PFSK-1 (cell line): ENCODE results near the gene DNM3.

ENCODE experiments used
- FOXP2 ChIP-seq: optimal IDR thresholded peaks from 2 replicates; pipeline ENCODE3; 2011; ENCODE audit warnings: borderline replicate concordance, control low read depth, inconsistent platforms; ENCODE audit not compliant: insufficient read depth; ENCODE audit errors: extremely low read length, extremely low read depth
- POLR2AphosphoS5 ChIP-seq: IDR thresholded peaks from 2 replicates; pipeline ENCODE4 v1.6.1; 2012; ENCODE audit warnings: low read depth, mild to moderate bottlenecking, control low read depth, low read length, moderate library complexity
- SIN3A ChIP-seq: IDR thresholded peaks from 2 replicates; pipeline ENCODE4 v1.6.1; 2012; ENCODE audit warnings: mild to moderate bottlenecking, low read length, moderate library complexity, borderline replicate concordance; ENCODE audit not compliant: insufficient read depth
- TAF1 ChIP-seq: IDR thresholded peaks from 2 replicates; pipeline ENCODE4 v1.6.1; 2012; ENCODE audit warnings: low read length, control low read depth, borderline replicate concordance; ENCODE audit not compliant: insufficient read depth
- TF ChIP-seq, protein P1 (sequence below), 2 experiments: IDR thresholded peaks; 2 replicates each; pipeline versions ENCODE4 v1.6.1 to v1.8.0; 2011 to 2012; ENCODE audit warnings: low read depth in 2 of 2, low read length in 2 of 2, control low read depth in 1 of 2, inconsistent platforms in 1 of 2, mild to moderate bottlenecking in 1 of 2, moderate library complexity in 1 of 2; ENCODE audit not compliant: insufficient read depth in 1 of 2

Gene DNM3

DNA sequence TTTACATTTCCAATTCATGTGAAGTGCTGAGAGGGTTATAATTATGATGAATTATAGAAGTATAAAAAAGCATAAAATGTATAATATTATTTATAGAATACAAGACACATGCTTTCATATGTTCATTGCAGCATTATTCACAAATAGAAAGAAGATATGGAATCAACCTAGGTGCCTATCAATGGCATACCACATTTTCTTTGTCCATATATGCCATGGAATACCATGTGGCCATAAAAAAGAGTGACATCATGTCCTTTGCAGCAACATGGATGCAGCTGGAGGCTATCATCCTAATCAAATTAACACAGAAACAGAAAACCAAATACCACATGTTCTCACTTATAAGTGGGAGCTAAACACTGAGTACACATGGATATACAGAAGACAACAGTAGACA is 494.1 kb downstream of the DNM3 start:
- TF ChIP-seq, protein P1, sequence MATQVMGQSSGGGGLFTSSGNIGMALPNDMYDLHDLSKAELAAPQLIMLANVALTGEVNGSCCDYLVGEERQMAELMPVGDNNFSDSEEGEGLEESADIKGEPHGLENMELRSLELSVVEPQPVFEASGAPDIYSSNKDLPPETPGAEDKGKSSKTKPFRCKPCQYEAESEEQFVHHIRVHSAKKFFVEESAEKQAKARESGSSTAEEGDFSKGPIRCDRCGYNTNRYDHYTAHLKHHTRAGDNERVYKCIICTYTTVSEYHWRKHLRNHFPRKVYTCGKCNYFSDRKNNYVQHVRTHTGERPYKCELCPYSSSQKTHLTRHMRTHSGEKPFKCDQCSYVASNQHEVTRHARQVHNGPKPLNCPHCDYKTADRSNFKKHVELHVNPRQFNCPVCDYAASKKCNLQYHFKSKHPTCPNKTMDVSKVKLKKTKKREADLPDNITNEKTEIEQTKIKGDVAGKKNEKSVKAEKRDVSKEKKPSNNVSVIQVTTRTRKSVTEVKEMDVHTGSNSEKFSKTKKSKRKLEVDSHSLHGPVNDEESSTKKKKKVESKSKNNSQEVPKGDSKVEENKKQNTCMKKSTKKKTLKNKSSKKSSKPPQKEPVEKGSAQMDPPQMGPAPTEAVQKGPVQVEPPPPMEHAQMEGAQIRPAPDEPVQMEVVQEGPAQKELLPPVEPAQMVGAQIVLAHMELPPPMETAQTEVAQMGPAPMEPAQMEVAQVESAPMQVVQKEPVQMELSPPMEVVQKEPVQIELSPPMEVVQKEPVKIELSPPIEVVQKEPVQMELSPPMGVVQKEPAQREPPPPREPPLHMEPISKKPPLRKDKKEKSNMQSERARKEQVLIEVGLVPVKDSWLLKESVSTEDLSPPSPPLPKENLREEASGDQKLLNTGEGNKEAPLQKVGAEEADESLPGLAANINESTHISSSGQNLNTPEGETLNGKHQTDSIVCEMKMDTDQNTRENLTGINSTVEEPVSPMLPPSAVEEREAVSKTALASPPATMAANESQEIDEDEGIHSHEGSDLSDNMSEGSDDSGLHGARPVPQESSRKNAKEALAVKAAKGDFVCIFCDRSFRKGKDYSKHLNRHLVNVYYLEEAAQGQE (IDR thresholded peaks at IDR 0.05; ENCODE audit: insufficient read depth in 1 of 2, low read depth in 2 of 2, low read length in 2 of 2), result no peak
- TF ChIP-seq POLR2AphosphoS5 (no peak), SIN3A (no peak), FOXP2 (no peak), TAF1 (no peak)

DNA sequence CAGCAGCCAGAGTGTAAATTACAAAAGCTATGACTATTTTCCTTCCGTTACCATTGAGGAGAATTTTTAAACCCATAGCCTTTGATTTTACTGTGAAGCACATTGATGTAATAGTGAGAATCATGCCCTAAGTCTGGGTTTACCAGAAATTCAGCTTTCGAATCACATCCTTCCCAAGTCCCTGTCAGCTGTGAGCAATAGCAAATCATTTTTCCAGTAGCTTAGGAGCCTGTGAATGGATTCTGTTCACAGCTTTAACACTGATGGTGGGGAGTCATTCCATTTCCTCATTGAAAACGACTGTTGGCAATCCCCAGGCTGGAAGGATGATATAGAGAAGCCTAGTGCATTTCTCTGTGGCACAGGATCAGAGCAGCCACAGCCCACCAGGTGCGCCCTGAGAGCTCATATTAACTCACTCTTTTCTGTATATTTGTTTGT is 497.0 kb downstream of the DNM3 start:
- TF ChIP-seq FOXP2 (no peak), SIN3A (no peak), TAF1 (no peak), POLR2AphosphoS5 (no peak)
- TF ChIP-seq, protein P1 (IDR thresholded peaks at IDR 0.05; ENCODE audit: insufficient read depth in 1 of 2, low read depth in 2 of 2, low read length in 2 of 2), result no peak

DNA sequence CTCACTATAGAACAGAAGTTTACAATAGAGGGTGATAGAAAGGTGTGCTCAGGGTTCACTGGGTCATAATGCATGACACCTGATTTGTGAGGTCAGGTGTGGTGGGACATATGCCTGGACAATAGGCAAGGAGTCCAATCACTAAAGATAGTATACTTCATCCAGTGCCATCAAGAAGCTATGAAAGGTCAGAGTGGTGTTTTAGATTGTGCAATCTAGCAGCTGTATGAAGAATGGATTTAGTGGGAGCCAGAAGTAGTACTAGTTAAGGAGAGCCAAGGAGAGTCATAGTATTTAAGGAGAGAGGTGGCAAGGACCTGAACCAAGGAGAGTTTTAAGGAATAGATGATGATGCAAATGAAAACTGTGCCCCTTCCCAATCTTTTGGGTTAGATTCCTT is 498.5 kb downstream of the DNM3 start:
- TF ChIP-seq SIN3A (no peak), POLR2AphosphoS5 (no peak), TAF1 (no peak), FOXP2 (no peak)
- TF ChIP-seq, protein P1 (IDR thresholded peaks at IDR 0.05; ENCODE audit: insufficient read depth in 1 of 2, low read depth in 2 of 2, low read length in 2 of 2), result no peak

DNA sequence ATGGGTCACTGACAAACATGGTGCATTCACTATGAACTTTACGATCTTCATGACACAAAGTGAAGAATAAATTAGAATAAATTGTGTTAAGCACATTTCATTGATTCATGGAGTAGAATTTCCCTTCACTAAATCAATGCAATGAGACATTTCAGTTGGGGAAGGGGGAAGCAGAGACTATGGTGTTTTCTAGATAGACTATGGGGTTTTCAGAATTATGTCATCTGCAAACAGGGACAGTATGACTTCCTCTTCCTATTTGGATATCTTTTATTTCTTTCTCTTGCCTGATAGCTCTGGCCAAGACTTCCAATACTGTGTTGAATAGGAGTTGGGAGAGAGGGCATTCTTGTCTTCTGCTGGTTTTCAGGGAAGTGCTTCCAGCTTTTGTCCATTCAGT is 499.2 kb downstream of the DNM3 start:
- TF ChIP-seq, protein P1 (IDR thresholded peaks at IDR 0.05; ENCODE audit: insufficient read depth in 1 of 2, low read depth in 2 of 2, low read length in 2 of 2), result no peak
- no peak for TF ChIP-seq FOXP2
- TF ChIP-seq TAF1, result no peak
- no peak for TF ChIP-seq POLR2AphosphoS5
- TF ChIP-seq SIN3A, result no peak

DNA sequence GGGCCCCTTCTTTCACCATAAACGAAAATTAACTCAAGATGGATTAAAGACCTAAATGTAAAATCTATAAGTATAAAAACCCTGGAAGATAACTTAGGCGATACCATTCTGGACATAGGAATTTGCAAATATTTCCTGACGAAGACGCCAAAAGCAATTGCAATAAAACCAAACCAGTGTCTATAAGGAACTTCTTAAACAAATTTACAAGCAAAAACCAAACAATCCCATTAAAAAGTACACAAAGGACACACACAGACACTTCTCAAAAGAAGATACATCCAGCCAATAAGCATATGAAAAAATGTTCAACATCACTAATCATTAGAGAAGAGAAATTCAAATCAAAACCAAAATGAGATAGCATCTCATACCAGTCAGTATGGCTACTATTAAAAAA is 500.4 kb downstream of the DNM3 start:
- TF ChIP-seq, protein P1 (IDR thresholded peaks at IDR 0.05; ENCODE audit: insufficient read depth in 1 of 2, low read depth in 2 of 2, low read length in 2 of 2), result no peak
- TF ChIP-seq FOXP2, result no peak
